Endothelial cell of umbilical vein (primary cell): ENCODE data around the gene MZT2B. TPM values are rescaled to one million over a fixed set of nuclear protein-coding genes. Genes with fewer than 3 reads are reported as not detected.
"Not testable (repeated sequence)": the region's sequence is repeated elsewhere in the genome, so short reads cannot be mapped to it uniquely, and the experiment has no call there.

Experiments
- BruUV-seq: library from RNA; stranded (reverse); fragments of 400-500 nt; replicated peaks from 2 replicates; lab custom pipeline; 2021; lab: Mats Ljungman, UMichigan
- CTCF ChIA-PET: fragments of 300-600, 350-600 bp; sonication (Branson Sonifier 250); formaldehyde crosslinking; loops from one replicate; lab custom pipeline; 2021; ENCODE audit warnings: antibody characterized with exemption, inconsistent platforms; lab: Charles Lee
- POLR2A ChIA-PET: fragments of 300-600, 350-600 bp; sonication (Branson Sonifier 250); formaldehyde crosslinking; loops from one replicate; lab custom pipeline; 2021; ENCODE audit warnings: antibody characterized with exemption, inconsistent platforms; lab: Charles Lee
- DNase-seq: peaks from one replicate; pipeline ENCODE4 v3.0.0-alpha.2; 2011; ENCODE audit warnings: low read depth, low spot score
- FAIRE-seq: peaks from 2 replicates; lab custom pipeline; 2011; peaks lifted over from hg19 to GRCh38; lab: Jason Lieb, UNC
- H2AFZ ChIP-seq: 2 replicates; pipeline ENCODE4 v1.6.0; 2012; ENCODE audit warnings: low read depth, low read length, control low read depth, inconsistent platforms
- H3K27ac ChIP-seq: 2 replicates; pipeline ENCODE4 v1.5.1; 2011; ENCODE audit warnings: low read depth, mild to moderate bottlenecking, control low read depth, low read length, moderate library complexity; ENCODE audit not compliant: insufficient read depth
- H3K27me3 ChIP-seq, 2 experiments: 2 replicates each; pipeline versions ENCODE4 v1.6.0 to v1.6.1; 2011; ENCODE audit warnings: low read length in 2 of 2, mixed read lengths in 1 of 2; ENCODE audit not compliant: control insufficient read depth in 2 of 2, insufficient read depth in 2 of 2
- H3K36me3 ChIP-seq, 2 experiments: 2 replicates in 1 of 2; 3 replicates in 1 of 2; pipeline ENCODE4 v1.5.1; 2011; ENCODE audit warnings: low read length in 2 of 2, mild to moderate bottlenecking in 1 of 2, moderate library complexity in 1 of 2; ENCODE audit not compliant: control insufficient read depth in 2 of 2, insufficient read depth in 2 of 2; ENCODE audit errors: extremely low read depth in 1 of 2
- H3K4me1 ChIP-seq: 3 replicates; pipeline ENCODE4 v1.5.1; 2011; ENCODE audit warnings: mild to moderate bottlenecking, low read length; ENCODE audit not compliant: control insufficient read depth, insufficient read depth; ENCODE audit errors: extremely low read depth
- H3K4me2 ChIP-seq: 2 replicates; pipeline ENCODE4 v1.6.1; 2011; ENCODE audit warnings: low read length, control low read depth, mixed read lengths; ENCODE audit not compliant: insufficient read depth
- H3K4me3 ChIP-seq, 3 experiments: fragments of 200-600 bp in 1 of 3; sonication (generic), shearing (Covaris generic) in 1 of 3; replicated peaks in 1 of 3; 2 replicates each; pipeline ENCODE4 v1.5.1; 2011 to 2016; ENCODE audit warnings: control low read depth in 3 of 3, low read length in 3 of 3, mild to moderate bottlenecking in 2 of 3, inconsistent platforms in 1 of 3, low read depth in 1 of 3, moderate library complexity in 1 of 3; ENCODE audit not compliant: insufficient read depth in 1 of 3
- H3K79me2 ChIP-seq: 2 replicates; pipeline ENCODE4 v1.6.0; 2012; ENCODE audit warnings: low read length, inconsistent platforms; ENCODE audit not compliant: control insufficient read depth, insufficient read depth
- H3K9ac ChIP-seq: replicated peaks from 2 replicates; pipeline ENCODE3; 2011; ENCODE audit warnings: low read length, control low read depth; ENCODE audit not compliant: insufficient read depth; ENCODE audit errors: extremely low read depth
- H3K9me1 ChIP-seq: replicated peaks from 3 replicates; pipeline ENCODE4 v1.6.0; 2011; ENCODE audit warnings: mild to moderate bottlenecking, low read length; ENCODE audit not compliant: control insufficient read depth, insufficient read depth; ENCODE audit errors: extremely low read depth
- H3K9me3 ChIP-seq: replicated peaks from 2 replicates; pipeline ENCODE4 v1.5.1; 2012; ENCODE audit warnings: low read length, inconsistent platforms; ENCODE audit not compliant: control insufficient read depth, insufficient read depth
- H4K20me1 ChIP-seq: replicated peaks from 2 replicates; pipeline ENCODE3; 2011; ENCODE audit warnings: mild to moderate bottlenecking, low read length; ENCODE audit not compliant: control insufficient read depth, insufficient read depth; ENCODE audit errors: extremely low read depth
- CTCF ChIP-seq, 2 donors: IDR thresholded peaks; 1 replicate in 1 of 2; 2 replicates in 1 of 2; pipeline ENCODE4 v1.5.1; 2011; ENCODE audit warnings: low read length in 2 of 2, mild to moderate bottlenecking in 2 of 2, moderate library complexity in 2 of 2, control low read depth in 1 of 2, inconsistent platforms in 1 of 2, low read depth in 1 of 2; ENCODE audit not compliant: insufficient read depth in 1 of 2; ENCODE audit errors: extremely low read depth in 1 of 2
- EZH2 ChIP-seq: IDR thresholded peaks from 2 replicates; pipeline ENCODE4 v1.6.1; 2012; ENCODE audit warnings: borderline replicate concordance, low read depth, mild to moderate bottlenecking, moderate library complexity, low read length, inconsistent platforms; ENCODE audit not compliant: severe bottlenecking
- GATA2 ChIP-seq: IDR thresholded peaks from 2 replicates; pipeline ENCODE4 v1.7.0; 2011; ENCODE audit warnings: low read depth, mild to moderate bottlenecking, moderate library complexity, mixed read lengths, low read length; ENCODE audit not compliant: insufficient read length, insufficient read depth
- JUN ChIP-seq: IDR thresholded peaks from 2 replicates; pipeline ENCODE4 v1.6.1; 2011; ENCODE audit warnings: borderline replicate concordance, low read depth; ENCODE audit not compliant: insufficient read length, insufficient read depth
- MAX ChIP-seq: IDR thresholded peaks from 2 replicates; pipeline ENCODE4 v1.6.1; 2011; ENCODE audit not compliant: insufficient read depth, insufficient read length
- dilution Hi-C: fragments of 300-500 bp; cut with MboI; formaldehyde crosslinking; loops from one replicate; pipeline ENCODE4 v1.15.0; 2019; ENCODE audit warnings: low sequenced_read_pairs; ENCODE audit not compliant: extremely low pct_ligation_motif_present
- intact Hi-C: fragments of 100-400 bp; cut with micrococcal nuclease; formaldehyde crosslinking; loops from one replicate; pipeline ENCODE4 v1.10.0; 2022
- polyA plus RNA-seq, 4 experiments: library from polyadenylated mRNA; depleted of rRNA in 3 of 4; stranded (reverse) in 3 of 4; unstranded in 1 of 4; fragments of >200 nt; gene quantifications; 2 replicates each; pipeline versions ENCODE4 v1.2.1 to v1.2.3, GENCODE V29; 2011 to 2012; ENCODE audit warnings: missing spikeins in 1 of 4
- total RNA-seq: library from RNA; stranded (reverse); gene quantifications from 2 replicates; pipeline ENCODE4 v1.2.3, GENCODE V29; 2021

Gene MZT2B
- total and polyA plus RNA-seq, 2 donors (not counting 3 experiments of a cell fraction or from before 2014, with no cell fraction given) = 182 to 337 TPM

- BruUV-seq, H3K4me3 ChIP-seq, H3K4me2 ChIP-seq, H3K9ac ChIP-seq, H3K27ac ChIP-seq, dilution Hi-C loops, H3K79me2 ChIP-seq, H2AFZ ChIP-seq, H3K27me3 ChIP-seq, H4K20me1 ChIP-seq, H3K9me1 ChIP-seq, H3K9me3 ChIP-seq, H3K4me1 ChIP-seq, POLR2A ChIA-PET: not testable (repeated sequence)
- H3K36me3 ChIP-seq = peaks cover 0 to 22% of the 10 kb centered on the region in 2 experiments
- peak; percentile 39 to 62 for TF ChIP-seq CTCF (IDR thresholded peaks at IDR 0.05; ENCODE audit: extremely low read depth in 1 of 2, insufficient read depth in 1 of 2, low read depth in 1 of 2, low read length in 2 of 2)
- CTCF ChIA-PET = interaction anchor here (1.1 to 1.4 kb wide), 3 partner anchors 176 to 181 kb away, joined by 3 to 17 read pairs (median 4); no protein-coding TSS in a partner anchor
- peak; percentile 80 for FAIRE-seq
- intact Hi-C loops = loop anchor here (1.0 kb wide), 1 partner anchor 176 kb away; no protein-coding TSS in a partner anchor
- peak; percentile 30 for DNase-seq
Measured at GRCh38 chr2:130155956-130156623, 26.0 kb upstream of the MZT2B start.

GRCh38 chr2:130156624-130157004 is 25.4 kb upstream of the MZT2B start:
- Histone ChIP-seq H3K4me3 (no peak overlapping the region), H4K20me1 (no peaks in the 10 kb centered on the region), H3K9ac (no peak overlapping the region), H3K4me2 (no peak overlapping the region), H3K9me3 (no peaks in the 10 kb centered on the region), H3K9me1 (no peaks in the 10 kb centered on the region), H3K27me3 (no peaks in the 10 kb centered on the region), H2AFZ (no peak overlapping the region), H3K79me2 (no peaks in the 10 kb centered on the region), H3K4me1 (no peaks in the 10 kb centered on the region), H3K36me3 (peaks cover 0 to 22% of the 10 kb centered on the region in 2 experiments), H3K27ac (no peak overlapping the region)
- TF ChIP-seq GATA2 (no peak), EZH2 (no peak), JUN (no peak), MAX (no peak)
- CTCF ChIA-PET = interaction anchor here (1.1 to 1.4 kb wide), 3 partner anchors 176 to 180 kb away, joined by 3 to 17 read pairs (median 4); no protein-coding TSS in a partner anchor
- dilution Hi-C loops = no loop called here
- intact Hi-C loops = loop anchor here (1.0 kb wide), 1 partner anchor 176 kb away; no protein-coding TSS in a partner anchor
- FAIRE-seq = no peak
- BruUV-seq = no TSS peak
- DNase-seq = no peak
- POLR2A ChIA-PET = no interaction called here

GRCh38 chr2:130157354-130157753 is 24.7 kb upstream of the MZT2B start:
- H3K27me3 ChIP-seq, H3K4me3 ChIP-seq, intact Hi-C loops, BruUV-seq, POLR2A ChIA-PET, H3K79me2 ChIP-seq, CTCF ChIA-PET, H2AFZ ChIP-seq, DNase-seq, H3K9me3 ChIP-seq, H4K20me1 ChIP-seq, dilution Hi-C loops, FAIRE-seq, H3K4me1 ChIP-seq, H3K9ac ChIP-seq, H3K27ac ChIP-seq, H3K9me1 ChIP-seq, H3K4me2 ChIP-seq: not testable (repeated sequence)
- peaks cover 0 to 17% of the 10 kb centered on the region in 2 experiments for H3K36me3 ChIP-seq
